Natural killer cell (primary cell): ENCODE data around the gene TEKTIP1. TPM values are rescaled to one million over a fixed set of nuclear protein-coding genes. Genes with fewer than 3 reads are reported as not detected.

ENCODE experiments used
- ATAC-seq, 3 donors: fragments of 150-1000 bp in 2 of 3; fragments of 200-7000 bp in 1 of 3; cut with Tn5 transposase; 1 replicate in 1 of 3; 2 replicates in 2 of 3; pipeline ENCODE4 v1.10.0; 2021; ENCODE audit warnings: mild to moderate bottlenecking in 2 of 3, moderate library complexity in 2 of 3
- DNase-seq, 2 donors: peaks; one replicate each; pipeline versions ENCODE4 v3.0.0 to v3.0.0-alpha.2; 2013 to 2021; ENCODE audit warnings: mixed read lengths in 1 of 2
- H3K27ac ChIP-seq: one replicate; pipeline ENCODE4 v1.5.1; 2013; ENCODE audit warnings: mild to moderate bottlenecking, low read length
- H3K27me3 ChIP-seq: one replicate; pipeline ENCODE4 v1.6.1; 2013; ENCODE audit warnings: low read length; ENCODE audit not compliant: control insufficient read depth, insufficient read depth
- H3K36me3 ChIP-seq: one replicate; pipeline ENCODE4 v1.6.1; 2013; ENCODE audit warnings: low read length; ENCODE audit not compliant: control insufficient read depth, insufficient read depth
- H3K4me1 ChIP-seq: one replicate; pipeline ENCODE4 v1.6.1; 2013; ENCODE audit warnings: low read length; ENCODE audit not compliant: control insufficient read depth, insufficient read depth
- H3K4me3 ChIP-seq: one replicate; pipeline ENCODE4 v1.5.1; 2013; ENCODE audit warnings: low read length
- H3K9me3 ChIP-seq: one replicate; pipeline ENCODE4 v1.6.1; 2013; ENCODE audit warnings: low read length; ENCODE audit not compliant: control insufficient read depth, insufficient read depth
- H3K27ac Mint-ChIP-seq, 2 donors: one replicate each; pipeline ENCODE4 v1.8.0; 2022; ENCODE audit warnings: mild to moderate bottlenecking in 2 of 2, mixed read lengths in 2 of 2, moderate library complexity in 1 of 2
- H3K27me3 Mint-ChIP-seq, 2 donors: one replicate each; pipeline ENCODE4 v1.8.0; 2022; ENCODE audit warnings: low read depth in 2 of 2, mixed read lengths in 2 of 2
- H3K36me3 Mint-ChIP-seq: one replicate; pipeline ENCODE4 v1.8.0; 2022; ENCODE audit warnings: mixed read lengths
- H3K4me1 Mint-ChIP-seq, 2 donors: one replicate each; pipeline ENCODE4 v1.8.0; 2022; ENCODE audit warnings: mixed read lengths in 2 of 2
- H3K4me3 Mint-ChIP-seq: one replicate; pipeline ENCODE4 v1.8.0; 2022; ENCODE audit warnings: mild to moderate bottlenecking, moderate library complexity, mixed read lengths
- H3K9me3 Mint-ChIP-seq, 2 donors: one replicate each; pipeline ENCODE4 v1.8.0; 2022; ENCODE audit warnings: mixed read lengths in 2 of 2
- WGBS: methylation state at CpG from one replicate; pipeline ENCODE4 v1.1.7; 2013; ENCODE audit warnings: missing lambda C conversion rate; ENCODE audit not compliant: insufficient coverage; 5-methylcytosine and 5-hydroxymethylcytosine counted together
- intact Hi-C: fragments of 100-400 bp; cut with micrococcal nuclease; formaldehyde crosslinking; loops from one replicate; pipeline ENCODE4 v1.14.2; 2022
- total RNA-seq, 4 donors: library from RNA; stranded (reverse); fragments of 120-200 nt in 1 of 4; gene quantifications; one replicate each; pipeline versions ENCODE4 v1.2.3 to v1.2.4, GENCODE V29; 2013 to 2022
- TF ChIP-seq, protein P1 (sequence below): fragments of 200-600 bp; IDR thresholded peaks from one replicate; pipeline ENCODE4 v1.8.0; 2022; ENCODE audit warnings: antibody characterized with exemption

TEKTIP1 gene
- total RNA-seq, 3 donors from 2014 or later (not counting 1 experiment from before 2014, with no cell fraction given), result 5.9 to 11.6 (median 6.4) TPM

DNA sequence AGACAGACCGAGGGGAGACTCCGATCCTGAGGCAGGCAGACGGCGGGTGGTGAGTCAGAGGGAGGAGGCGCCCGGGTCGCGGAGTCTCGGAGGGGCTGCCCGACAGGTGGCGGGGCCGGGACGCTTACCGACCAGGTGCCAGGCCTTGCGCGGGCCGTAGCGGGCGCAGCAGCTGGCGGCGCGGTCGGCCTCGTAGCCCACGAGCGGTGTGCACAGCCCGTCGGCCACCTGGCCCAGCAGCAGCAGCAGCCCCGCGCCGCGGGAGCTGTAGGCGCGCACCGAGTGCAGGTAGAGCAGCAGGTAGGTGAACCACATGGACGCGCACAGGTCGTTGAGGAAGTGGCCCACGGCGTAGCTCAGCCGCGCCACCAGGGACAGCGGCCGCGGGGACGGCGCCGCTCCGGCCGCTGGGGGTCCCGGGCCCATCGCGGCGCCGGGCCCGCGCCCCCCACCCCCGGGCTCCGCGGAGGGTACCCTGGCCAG is 18.0 kb downstream of the TEKTIP1 start:
- Histone ChIP-seq H3K27ac (no peak overlapping the region), H3K27me3 (no peaks in the 10 kb centered on the region), H3K4me1 (peaks cover 54% of the 10 kb centered on the region), H3K36me3 (no peaks in the 10 kb centered on the region), H3K9me3 (no peaks in the 10 kb centered on the region), H3K4me3 (peak overlapping the region; percentile 40)
- Mint-ChIP-seq H3K9me3 (no peaks in the 10 kb centered on the region), H3K27ac (peak overlapping the region; percentile 83 to 98), H3K4me3 (peak overlapping the region; percentile 96), H3K4me1 (peaks cover 21 to 37% of the 10 kb centered on the region in 2 donors), H3K27me3 (no peaks in the 10 kb centered on the region), H3K36me3 (no peaks in the 10 kb centered on the region)
- DNase-seq, result peak; percentile 71 to 77
- intact Hi-C loops, result no loop called here
- WGBS, result under 1% methylated on average over 60 of the region's 60 CpGs
- ATAC-seq, result peak; percentile 22 to 50 (median 38)
- TF ChIP-seq, protein P1, sequence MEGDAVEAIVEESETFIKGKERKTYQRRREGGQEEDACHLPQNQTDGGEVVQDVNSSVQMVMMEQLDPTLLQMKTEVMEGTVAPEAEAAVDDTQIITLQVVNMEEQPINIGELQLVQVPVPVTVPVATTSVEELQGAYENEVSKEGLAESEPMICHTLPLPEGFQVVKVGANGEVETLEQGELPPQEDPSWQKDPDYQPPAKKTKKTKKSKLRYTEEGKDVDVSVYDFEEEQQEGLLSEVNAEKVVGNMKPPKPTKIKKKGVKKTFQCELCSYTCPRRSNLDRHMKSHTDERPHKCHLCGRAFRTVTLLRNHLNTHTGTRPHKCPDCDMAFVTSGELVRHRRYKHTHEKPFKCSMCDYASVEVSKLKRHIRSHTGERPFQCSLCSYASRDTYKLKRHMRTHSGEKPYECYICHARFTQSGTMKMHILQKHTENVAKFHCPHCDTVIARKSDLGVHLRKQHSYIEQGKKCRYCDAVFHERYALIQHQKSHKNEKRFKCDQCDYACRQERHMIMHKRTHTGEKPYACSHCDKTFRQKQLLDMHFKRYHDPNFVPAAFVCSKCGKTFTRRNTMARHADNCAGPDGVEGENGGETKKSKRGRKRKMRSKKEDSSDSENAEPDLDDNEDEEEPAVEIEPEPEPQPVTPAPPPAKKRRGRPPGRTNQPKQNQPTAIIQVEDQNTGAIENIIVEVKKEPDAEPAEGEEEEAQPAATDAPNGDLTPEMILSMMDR, result peak; percentile 11

- H3K27ac Mint-ChIP-seq, result peak within 1 kb of the TSS; percentile 83 to 98
- TF ChIP-seq, protein P1, result peak; percentile 5
- peaks cover 21 to 37% of the 10 kb centered on the region in 2 donors for H3K4me1 Mint-ChIP-seq
- peak within 1 kb of the TSS; percentile 64 for H3K27ac ChIP-seq
- under 1% methylated on average over 81 of the region's 81 CpGs for WGBS
- H3K27me3 ChIP-seq, result no peaks in the 10 kb centered on the region
- ATAC-seq, result peak; percentile 85 to 97 (median 92)
- H3K4me1 ChIP-seq, result peaks cover 50% of the 10 kb centered on the region
- H3K27me3 Mint-ChIP-seq, result no peaks in the 10 kb centered on the region
- peak; percentile 97 for DNase-seq
- intact Hi-C loops, result loop anchor here (1.0 kb wide), 1 partner anchor 15 kb away; the partner anchor contains the start of gene HMG20B
- H3K36me3 Mint-ChIP-seq, result no peaks in the 10 kb centered on the region
- peak within 1 kb of the TSS; percentile 89 for H3K4me3 ChIP-seq
- no peaks in the 10 kb centered on the region for H3K36me3 ChIP-seq
- peak within 1 kb of the TSS; percentile 96 for H3K4me3 Mint-ChIP-seq
- no peaks in the 10 kb centered on the region for H3K9me3 Mint-ChIP-seq
- no peaks in the 10 kb centered on the region for H3K9me3 ChIP-seq
These were observed 18.7 kb downstream of the TEKTIP1 start, which contains the start of gene MFSD12 for GRCh38 chr19:3557461-3558248. TSS of gene MFSD12 (minus strand) at chr19:3557586. CDS start at chr19:3557403, 183 bp downstream.

DNA sequence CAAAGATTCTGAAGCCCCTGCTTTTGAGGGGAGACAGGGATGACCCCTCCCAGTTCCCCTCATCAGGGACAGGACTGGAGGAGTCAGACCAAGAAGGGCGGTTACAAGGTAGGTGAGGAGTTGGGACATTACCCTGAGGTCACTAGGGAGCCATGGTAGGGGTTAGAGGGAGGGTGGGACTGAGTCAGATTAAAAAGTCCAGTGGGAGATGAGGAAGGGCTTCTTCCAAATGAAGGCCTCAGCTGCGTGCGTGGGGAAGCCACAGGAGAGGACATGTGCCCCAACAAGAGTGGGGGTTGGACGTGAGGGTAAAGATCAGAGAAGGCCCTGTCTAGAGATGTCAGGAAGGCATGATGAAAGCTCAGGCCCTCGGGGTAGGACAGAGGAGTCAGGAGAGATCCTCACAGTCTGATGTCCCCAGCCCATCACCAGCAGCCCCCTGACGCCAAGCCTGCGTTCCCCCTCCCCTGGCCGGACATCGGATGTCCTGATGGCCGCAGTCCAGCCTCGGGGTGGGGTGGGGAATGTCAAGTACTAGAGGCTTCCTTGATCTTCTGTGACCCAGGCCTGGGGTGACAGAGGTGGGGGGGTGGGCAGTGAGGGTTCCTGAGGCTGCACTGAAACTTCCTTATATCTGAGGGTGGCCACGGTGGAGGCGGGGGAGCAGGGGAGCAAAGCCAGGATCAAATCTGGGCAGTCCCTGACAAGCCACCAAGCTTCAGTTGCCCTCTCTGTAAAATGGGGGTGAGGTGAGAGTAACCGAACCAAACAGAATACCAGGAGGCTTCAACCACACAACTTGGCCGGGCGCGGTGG is 24.9 kb downstream of the TEKTIP1 start:
- H3K27ac Mint-ChIP-seq, result no peak overlapping the region
- H3K27ac ChIP-seq, result no peak overlapping the region
- no peaks in the 10 kb centered on the region for H3K4me1 Mint-ChIP-seq
- H3K27me3 ChIP-seq, result no peaks in the 10 kb centered on the region
- intact Hi-C loops, result no loop called here
- WGBS, result 86% methylated on average over 16 of the region's 17 CpGs
- H3K4me3 ChIP-seq, result no peak overlapping the region
- TF ChIP-seq, protein P1, result no peak
- no peaks in the 10 kb centered on the region for H3K9me3 ChIP-seq
- no peaks in the 10 kb centered on the region for H3K4me1 ChIP-seq
- H3K27me3 Mint-ChIP-seq, result no peaks in the 10 kb centered on the region
- no peak overlapping the region for H3K4me3 Mint-ChIP-seq
- H3K36me3 ChIP-seq, result no peaks in the 10 kb centered on the region
- no peak for ATAC-seq
- no peak for DNase-seq
- no peaks in the 10 kb centered on the region for H3K36me3 Mint-ChIP-seq
- no peaks in the 10 kb centered on the region for H3K9me3 Mint-ChIP-seq
